Chondrocyte (in vitro differentiated cells): ENCODE measurements around the gene EEIG1. TPM values are rescaled to one million over a fixed set of nuclear protein-coding genes. Genes with fewer than 3 reads are reported as not detected.

Experiments used
- DNase-seq: peaks from one replicate; pipeline ENCODE4 v3.0.0; 2021; ENCODE audit warnings: mixed read lengths, low spot score
- H3K27ac Mint-ChIP-seq: one replicate; pipeline ENCODE4 v1.8.0; 2021; ENCODE audit warnings: mild to moderate bottlenecking, moderate library complexity, mixed read lengths; ENCODE audit not compliant: unreplicated experiment
- H3K27me3 Mint-ChIP-seq: 2 replicates; pipeline ENCODE4 v1.8.0; 2021; ENCODE audit warnings: low read depth, mixed read lengths
- H3K36me3 Mint-ChIP-seq: 2 replicates; pipeline ENCODE4 v1.8.0; 2021; ENCODE audit warnings: low read depth, mixed read lengths
- H3K4me1 Mint-ChIP-seq: 2 replicates; pipeline ENCODE4 v1.8.0; 2021; ENCODE audit warnings: low read depth, mild to moderate bottlenecking, mixed read lengths
- H3K4me3 Mint-ChIP-seq: one replicate; pipeline ENCODE4 v1.8.0; 2021; ENCODE audit warnings: mild to moderate bottlenecking, moderate library complexity, mixed read lengths; ENCODE audit not compliant: unreplicated experiment
- H3K9me3 Mint-ChIP-seq: 2 replicates; pipeline ENCODE4 v1.8.0; 2021; ENCODE audit warnings: low read depth, mixed read lengths
- total RNA-seq: library from RNA; stranded (reverse); gene quantifications from 3 replicates; pipeline ENCODE4 v1.2.1, GENCODE V29; 2021
- TF ChIP-seq, protein P1 (sequence below): fragments of 200-600 bp; sonication (generic); IDR thresholded peaks from 2 replicates; pipeline ENCODE4 v1.5.0; 2021; ENCODE audit warnings: antibody characterized with exemption, mild to moderate bottlenecking, moderate library complexity

Gene EEIG1
- total RNA-seq, 1 donor from 2014 or later, result 63.0 TPM

DNA sequence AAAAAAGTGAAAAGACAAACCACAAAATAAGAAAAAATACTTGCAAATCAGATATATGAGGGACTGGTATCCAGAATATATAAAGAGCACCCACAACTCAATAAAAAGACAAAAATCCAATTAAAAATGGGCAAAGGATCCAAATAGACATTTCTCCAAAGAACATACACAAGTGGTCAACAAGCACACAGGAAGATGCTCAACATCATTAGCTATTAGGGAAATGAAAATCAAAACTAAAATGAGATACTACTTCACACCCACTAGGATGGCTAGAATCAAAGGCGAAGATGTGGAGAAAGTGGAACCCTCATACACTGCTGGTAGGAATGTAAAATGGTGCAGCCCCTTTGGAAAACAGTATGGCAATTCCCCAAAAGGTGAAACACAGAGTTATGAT is 22.1 kb downstream of the EEIG1 start:
- H3K27me3 Mint-ChIP-seq, result no peaks in the 10 kb centered on the region
- TF ChIP-seq, protein P1, sequence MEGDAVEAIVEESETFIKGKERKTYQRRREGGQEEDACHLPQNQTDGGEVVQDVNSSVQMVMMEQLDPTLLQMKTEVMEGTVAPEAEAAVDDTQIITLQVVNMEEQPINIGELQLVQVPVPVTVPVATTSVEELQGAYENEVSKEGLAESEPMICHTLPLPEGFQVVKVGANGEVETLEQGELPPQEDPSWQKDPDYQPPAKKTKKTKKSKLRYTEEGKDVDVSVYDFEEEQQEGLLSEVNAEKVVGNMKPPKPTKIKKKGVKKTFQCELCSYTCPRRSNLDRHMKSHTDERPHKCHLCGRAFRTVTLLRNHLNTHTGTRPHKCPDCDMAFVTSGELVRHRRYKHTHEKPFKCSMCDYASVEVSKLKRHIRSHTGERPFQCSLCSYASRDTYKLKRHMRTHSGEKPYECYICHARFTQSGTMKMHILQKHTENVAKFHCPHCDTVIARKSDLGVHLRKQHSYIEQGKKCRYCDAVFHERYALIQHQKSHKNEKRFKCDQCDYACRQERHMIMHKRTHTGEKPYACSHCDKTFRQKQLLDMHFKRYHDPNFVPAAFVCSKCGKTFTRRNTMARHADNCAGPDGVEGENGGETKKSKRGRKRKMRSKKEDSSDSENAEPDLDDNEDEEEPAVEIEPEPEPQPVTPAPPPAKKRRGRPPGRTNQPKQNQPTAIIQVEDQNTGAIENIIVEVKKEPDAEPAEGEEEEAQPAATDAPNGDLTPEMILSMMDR, result no peak
- DNase-seq, result no peak
- no peaks in the 10 kb centered on the region for H3K36me3 Mint-ChIP-seq
- no peaks in the 10 kb centered on the region for H3K9me3 Mint-ChIP-seq
- H3K27ac Mint-ChIP-seq, result peak overlapping the region; percentile 4
- H3K4me3 Mint-ChIP-seq, result no peak overlapping the region
- peaks cover 63% of the 10 kb centered on the region for H3K4me1 Mint-ChIP-seq

DNA sequence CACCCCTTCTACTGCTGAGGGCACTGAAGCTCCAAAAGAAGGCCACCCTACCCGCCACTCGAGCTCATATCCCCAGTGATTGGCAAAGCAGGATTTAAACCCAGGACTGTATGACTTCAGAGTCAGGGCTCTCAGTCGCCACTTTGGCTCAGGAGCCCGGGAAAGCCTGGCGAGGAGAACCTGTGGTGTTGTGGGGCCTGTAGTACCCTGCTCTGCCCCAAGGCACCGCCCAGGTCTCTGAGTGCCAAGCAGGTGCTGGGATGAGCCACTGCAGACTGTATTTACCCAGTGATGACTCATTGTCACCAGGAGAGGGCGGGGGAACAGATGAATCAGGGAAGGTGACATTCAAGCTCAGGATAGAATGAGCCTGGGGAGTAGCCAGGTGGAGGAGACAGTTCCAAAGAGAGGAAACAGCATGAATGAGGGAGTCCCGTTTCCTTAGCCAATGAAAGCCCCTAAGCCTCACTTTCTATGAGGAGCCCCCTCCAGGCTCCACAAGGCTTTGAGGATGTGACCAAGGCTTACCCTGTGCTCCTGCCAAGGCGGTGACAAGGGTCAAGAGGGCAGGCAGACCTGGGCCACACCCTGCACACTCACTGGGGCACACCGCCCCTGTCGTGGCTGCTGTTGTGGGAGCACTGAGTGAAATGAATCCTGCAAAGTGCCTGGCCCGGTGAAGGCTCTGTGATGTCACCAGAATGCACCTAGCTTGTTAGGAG is 25.3 kb downstream of the EEIG1 start:
- Mint-ChIP-seq H3K4me3 (no peak overlapping the region), H3K36me3 (no peaks in the 10 kb centered on the region), H3K4me1 (peaks cover 47% of the 10 kb centered on the region)

DNA sequence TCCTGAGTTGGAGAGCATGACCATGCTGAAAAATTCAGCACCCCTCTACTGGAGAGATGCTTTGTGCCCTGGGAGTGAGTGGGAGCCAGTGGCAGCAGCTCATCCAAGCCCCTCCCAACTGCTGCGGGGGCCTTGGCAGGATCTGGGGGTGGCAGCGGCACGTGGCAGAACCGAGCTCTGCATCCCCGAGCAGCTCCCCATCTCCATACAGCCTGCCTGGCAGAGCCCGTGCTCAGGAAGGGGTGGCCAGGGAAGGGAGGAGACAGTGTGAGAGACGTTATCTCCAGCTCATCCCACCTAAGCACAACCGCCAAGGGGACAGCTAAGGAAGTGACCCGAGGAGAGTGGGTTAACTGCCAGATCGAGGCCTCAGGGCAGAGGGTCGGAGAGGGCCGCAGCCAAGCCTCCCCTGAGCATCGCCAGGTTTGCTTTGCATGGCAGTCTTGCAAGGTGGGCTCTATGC is 25.9 kb downstream of the EEIG1 start:
- no peak overlapping the region for H3K4me3 Mint-ChIP-seq
- peak overlapping the region; percentile 49 for H3K27ac Mint-ChIP-seq
- TF ChIP-seq, protein P1, result no peak
- H3K36me3 Mint-ChIP-seq, result no peaks in the 10 kb centered on the region
- no peak for DNase-seq
- H3K9me3 Mint-ChIP-seq, result no peaks in the 10 kb centered on the region
- H3K4me1 Mint-ChIP-seq, result peaks cover 41% of the 10 kb centered on the region
- H3K27me3 Mint-ChIP-seq, result no peaks in the 10 kb centered on the region

More for the DNA sequence above, 25.3 kb downstream of the EEIG1 start:
- Mint-ChIP-seq H3K9me3 (no peaks in the 10 kb centered on the region), H3K27me3 (no peaks in the 10 kb centered on the region), H3K27ac (peak overlapping the region; percentile 71)
- no peak for DNase-seq
- TF ChIP-seq, protein P1, result peak; percentile 40

DNA sequence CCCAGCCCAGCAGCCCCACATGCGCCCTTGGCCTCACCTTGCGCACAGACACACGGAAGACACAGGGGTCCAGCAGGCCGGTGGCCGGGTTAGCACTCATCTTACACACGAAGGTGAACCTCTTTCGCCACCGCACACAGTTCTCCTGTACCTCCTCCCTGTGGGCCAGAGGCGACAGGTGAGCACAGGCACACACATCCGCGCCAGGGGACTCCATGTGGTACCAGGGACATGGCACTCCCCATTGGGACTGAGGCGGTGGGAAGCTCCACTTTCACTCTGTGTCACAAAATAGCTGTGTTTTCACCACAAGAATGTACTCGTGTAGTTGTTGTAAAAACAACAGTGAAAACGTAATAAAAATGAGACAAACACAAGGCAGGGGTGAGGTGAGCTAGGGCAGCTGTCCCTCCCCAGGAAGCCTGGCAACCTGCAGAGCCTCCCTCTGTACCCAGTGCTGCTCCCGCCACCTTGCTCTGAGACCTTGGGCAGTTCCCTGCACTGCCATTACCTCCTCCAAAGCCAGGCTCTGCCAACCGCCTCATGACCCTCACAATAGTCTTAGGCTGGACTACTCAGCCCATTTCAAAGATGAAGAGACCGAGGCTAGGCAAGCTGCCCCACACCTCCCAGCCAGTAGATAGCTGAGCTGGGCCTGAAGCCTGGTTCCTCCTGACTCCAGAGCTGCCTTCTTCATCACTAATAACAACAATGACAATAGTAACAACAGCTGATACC is 26.9 kb downstream of the EEIG1 start:
- DNase-seq, result no peak
- TF ChIP-seq, protein P1, result no peak
- Mint-ChIP-seq H3K4me3 (no peak overlapping the region), H3K27me3 (no peaks in the 10 kb centered on the region), H3K36me3 (no peaks in the 10 kb centered on the region), H3K27ac (peak overlapping the region; percentile 12), H3K9me3 (no peaks in the 10 kb centered on the region), H3K4me1 (peaks cover 38% of the 10 kb centered on the region)

DNA sequence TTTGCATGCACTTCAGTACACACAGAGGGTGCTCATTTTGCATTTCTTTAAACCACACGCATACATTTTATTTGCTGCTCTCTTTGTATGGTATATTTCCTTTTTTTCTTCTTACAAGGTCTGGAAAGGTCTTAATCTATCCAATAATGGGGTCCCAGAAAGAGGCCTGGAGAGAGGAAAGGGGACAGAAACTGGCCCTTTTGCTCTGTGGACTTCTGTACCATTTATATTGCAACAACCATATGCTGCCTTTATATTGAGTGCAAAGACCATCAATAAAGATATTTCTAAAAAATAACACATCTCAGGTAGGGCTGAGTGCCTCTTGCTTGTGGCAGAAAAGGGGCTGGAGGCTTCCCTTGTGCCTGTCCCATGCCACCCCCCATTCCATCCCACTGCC is 27.6 kb downstream of the EEIG1 start:
- DNase-seq, result no peak
- TF ChIP-seq, protein P1, result no peak
- no peak overlapping the region for H3K4me3 Mint-ChIP-seq
- peaks cover 3% of the 10 kb centered on the region for H3K36me3 Mint-ChIP-seq
- peaks cover 41% of the 10 kb centered on the region for H3K4me1 Mint-ChIP-seq
- H3K27me3 Mint-ChIP-seq, result no peaks in the 10 kb centered on the region
- H3K9me3 Mint-ChIP-seq, result no peaks in the 10 kb centered on the region
- H3K27ac Mint-ChIP-seq, result peak overlapping the region; percentile 12
